Measurements from ENCODE around the gene GPS1. TPM values are rescaled to one million over a fixed set of nuclear protein-coding genes. Genes with fewer than 3 reads are reported as not detected.

Gene GPS1
- total and polyA plus RNA-seq, 10 of the 15 experiments (the other 5 are each of a cell fraction or from before 2014, with no cell fraction given), result 2.2 to 146 (median 77.7) TPM

GRCh38 chr17:82098169-82098938, 46.7 kb downstream of the GPS1 start, which contains the start of gene FASN (continued):
- TF ChIP-seq REST (IDR thresholded peaks at IDR 0.05; ENCODE audit: low read depth, low read length) (no peak), BCLAF1 (IDR thresholded peaks at IDR 0.05) (0 out of 2 replicates have a peak, but pooled peaks have one; percentile 38), SRF (IDR thresholded peaks at IDR 0.05; ENCODE audit: low read depth in 2 of 2, low read length in 2 of 2) (no peak), PML (IDR thresholded peaks at IDR 0.05; ENCODE audit: low read length) (peak; percentile 75; the same call in 1 of the 2 replicates), ZBTB4 (CRISPR knock-in tag; IDR thresholded peaks at IDR 0.05) (no peak), CUX1 (IDR thresholded peaks at IDR 0.05; ENCODE audit: insufficient replicate concordance, low read depth, low read length) (no peak)
- TF ChIP-seq, protein P1, sequence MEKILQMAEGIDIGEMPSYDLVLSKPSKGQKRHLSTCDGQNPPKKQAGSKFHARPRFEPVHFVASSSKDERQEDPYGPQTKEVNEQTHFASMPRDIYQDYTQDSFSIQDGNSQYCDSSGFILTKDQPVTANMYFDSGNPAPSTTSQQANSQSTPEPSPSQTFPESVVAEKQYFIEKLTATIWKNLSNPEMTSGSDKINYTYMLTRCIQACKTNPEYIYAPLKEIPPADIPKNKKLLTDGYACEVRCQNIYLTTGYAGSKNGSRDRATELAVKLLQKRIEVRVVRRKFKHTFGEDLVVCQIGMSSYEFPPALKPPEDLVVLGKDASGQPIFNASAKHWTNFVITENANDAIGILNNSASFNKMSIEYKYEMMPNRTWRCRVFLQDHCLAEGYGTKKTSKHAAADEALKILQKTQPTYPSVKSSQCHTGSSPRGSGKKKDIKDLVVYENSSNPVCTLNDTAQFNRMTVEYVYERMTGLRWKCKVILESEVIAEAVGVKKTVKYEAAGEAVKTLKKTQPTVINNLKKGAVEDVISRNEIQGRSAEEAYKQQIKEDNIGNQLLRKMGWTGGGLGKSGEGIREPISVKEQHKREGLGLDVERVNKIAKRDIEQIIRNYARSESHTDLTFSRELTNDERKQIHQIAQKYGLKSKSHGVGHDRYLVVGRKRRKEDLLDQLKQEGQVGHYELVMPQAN (conservative IDR thresholded peaks at IDR 0.05), result peak; percentile 81
- TF ChIP-seq, protein P2, sequence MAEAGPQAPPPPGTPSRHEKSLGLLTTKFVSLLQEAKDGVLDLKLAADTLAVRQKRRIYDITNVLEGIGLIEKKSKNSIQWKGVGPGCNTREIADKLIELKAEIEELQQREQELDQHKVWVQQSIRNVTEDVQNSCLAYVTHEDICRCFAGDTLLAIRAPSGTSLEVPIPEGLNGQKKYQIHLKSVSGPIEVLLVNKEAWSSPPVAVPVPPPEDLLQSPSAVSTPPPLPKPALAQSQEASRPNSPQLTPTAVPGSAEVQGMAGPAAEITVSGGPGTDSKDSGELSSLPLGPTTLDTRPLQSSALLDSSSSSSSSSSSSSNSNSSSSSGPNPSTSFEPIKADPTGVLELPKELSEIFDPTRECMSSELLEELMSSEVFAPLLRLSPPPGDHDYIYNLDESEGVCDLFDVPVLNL (IDR thresholded peaks at IDR 0.05; ENCODE audit: low read depth, low read length), result no peak
